ENCODE data around the gene PRKD1.
"Not testable (repeated sequence)": the region's sequence is repeated elsewhere in the genome, so short reads cannot be mapped to it uniquely, and the experiment has no call there.

The PRKD1 gene

DNA sequence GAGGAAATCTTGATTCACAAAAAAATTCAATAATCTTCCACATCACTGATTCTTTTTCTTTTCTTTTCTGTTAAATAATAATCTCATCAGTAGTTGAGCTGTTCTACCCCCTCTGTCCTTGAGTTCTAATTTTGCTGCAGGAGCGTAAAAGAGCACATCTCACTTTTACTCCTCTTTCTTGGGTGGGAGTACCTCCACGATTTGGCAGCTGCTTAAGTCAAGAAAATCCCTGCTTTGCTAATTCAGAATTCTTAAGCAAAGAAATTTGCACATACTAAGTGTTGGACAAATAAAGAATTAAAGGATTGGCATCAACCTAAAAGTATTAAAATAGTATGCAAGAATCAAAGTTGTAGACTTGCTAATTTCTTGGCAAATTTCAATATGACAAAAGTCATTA is 128.8 kb downstream of the PRKD1 start:
- no peak for DNase-seq (ENCODE audit: low read depth)

GRCh38 chr14:29798108-29798663 is 129.5 kb downstream of the PRKD1 start:
- no peak for DNase-seq (ENCODE audit: low read depth)

- DNase-seq (ENCODE audit: low read depth) = no peak
Observed at GRCh38 chr14:29796853-29797252, 130.8 kb downstream of the PRKD1 start.

DNA sequence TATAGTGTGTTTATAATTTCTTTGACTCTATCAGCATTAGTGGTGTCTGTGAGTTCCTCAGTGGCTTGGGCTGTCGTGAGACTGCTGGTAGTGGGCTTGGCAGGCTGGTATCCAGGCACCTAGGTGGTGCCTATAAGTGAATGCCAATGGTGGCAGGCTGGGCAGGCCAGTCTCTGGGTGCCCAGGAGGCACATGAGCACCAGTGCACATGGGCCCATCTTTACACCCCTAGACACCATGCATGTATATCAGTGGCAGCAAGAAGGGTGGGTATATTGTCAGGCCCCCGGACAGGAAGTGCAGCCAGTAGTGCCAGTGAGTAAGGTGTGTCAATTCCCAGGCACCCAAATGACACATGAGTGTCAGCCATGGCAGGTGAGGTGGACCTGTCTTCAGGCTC is 138.2 kb downstream of the PRKD1 start:
- DNase-seq (ENCODE audit: low read depth) = no peak

DNA sequence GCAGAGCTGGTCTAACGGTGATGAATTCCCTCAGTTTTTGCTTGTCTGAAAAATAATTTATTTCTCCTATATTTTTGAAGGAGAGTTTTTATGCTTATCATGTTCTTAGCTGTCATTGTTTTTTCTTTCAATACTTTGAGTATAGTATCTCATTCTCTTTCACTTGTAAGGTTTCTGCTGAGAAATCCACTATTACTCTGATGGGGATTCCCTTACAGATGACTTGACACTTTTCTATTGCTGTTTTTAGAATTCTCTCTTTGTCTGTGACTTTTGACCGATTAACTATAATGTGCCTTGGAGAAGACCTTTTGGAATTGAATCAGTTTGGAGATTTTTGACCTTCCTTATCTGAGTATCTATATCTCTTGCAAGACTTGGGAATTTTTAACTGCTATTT is 139.6 kb downstream of the PRKD1 start:
- no peak for DNase-seq (ENCODE audit: low read depth)

- no peak for DNase-seq (ENCODE audit: low read depth)
Observed at GRCh38 chr14:29783556-29783955, 144.1 kb downstream of the PRKD1 start.

DNA sequence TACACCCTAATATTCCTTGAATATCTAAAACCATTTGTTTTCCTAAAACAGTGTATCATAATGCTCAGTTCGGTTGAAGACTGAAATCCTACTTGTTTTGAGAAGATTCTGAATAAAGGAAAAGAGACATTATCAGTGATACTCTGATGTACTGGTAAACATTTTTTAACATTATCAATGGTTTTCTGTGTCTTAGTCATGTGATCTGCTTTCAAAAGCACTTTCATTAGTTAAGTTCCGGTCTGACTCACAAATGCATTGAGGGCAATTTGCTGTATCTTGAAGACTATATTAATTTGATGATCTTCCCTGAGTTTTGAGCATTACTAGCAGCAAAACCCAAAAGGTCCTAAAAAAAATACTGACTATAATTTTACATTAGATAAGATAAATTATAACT is 145.6 kb downstream of the PRKD1 start:
- DNase-seq (ENCODE audit: low read depth) = no peak

- DNase-seq (ENCODE audit: low read depth) = not testable (repeated sequence)
Observed at GRCh38 chr14:29777142-29777541, 150.5 kb downstream of the PRKD1 start.

- no peak for DNase-seq (ENCODE audit: low read depth)
Observed at GRCh38 chr14:29773990-29774389, 153.7 kb downstream of the PRKD1 start.

DNA sequence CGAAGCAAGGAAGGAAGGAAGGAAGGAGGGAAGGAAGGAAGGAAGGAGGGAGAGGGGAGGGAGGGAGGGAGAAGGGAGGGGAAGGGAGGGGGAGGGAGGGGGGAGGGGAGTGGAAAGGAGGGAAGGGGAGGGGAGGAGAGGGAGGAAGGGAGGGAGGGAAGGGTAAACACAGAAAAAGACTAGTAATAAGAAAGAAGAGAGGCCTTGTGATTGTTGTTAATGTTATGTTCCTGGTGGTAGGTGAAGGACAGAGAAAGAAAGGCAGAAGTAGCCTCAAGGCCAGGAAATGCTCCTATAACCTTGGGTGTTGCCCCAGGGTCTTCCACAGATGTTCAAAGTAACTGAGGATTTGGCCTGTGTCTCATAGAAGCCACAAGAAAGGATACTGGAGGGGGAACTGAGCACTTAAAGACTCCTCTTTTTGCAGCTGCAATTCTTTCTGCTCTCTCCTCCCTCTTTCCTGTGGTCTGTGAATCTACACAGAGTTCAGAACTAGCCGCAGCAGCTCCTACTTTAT is 164.2 kb downstream of the PRKD1 start:
- no peak for DNase-seq (ENCODE audit: low read depth)

DNA sequence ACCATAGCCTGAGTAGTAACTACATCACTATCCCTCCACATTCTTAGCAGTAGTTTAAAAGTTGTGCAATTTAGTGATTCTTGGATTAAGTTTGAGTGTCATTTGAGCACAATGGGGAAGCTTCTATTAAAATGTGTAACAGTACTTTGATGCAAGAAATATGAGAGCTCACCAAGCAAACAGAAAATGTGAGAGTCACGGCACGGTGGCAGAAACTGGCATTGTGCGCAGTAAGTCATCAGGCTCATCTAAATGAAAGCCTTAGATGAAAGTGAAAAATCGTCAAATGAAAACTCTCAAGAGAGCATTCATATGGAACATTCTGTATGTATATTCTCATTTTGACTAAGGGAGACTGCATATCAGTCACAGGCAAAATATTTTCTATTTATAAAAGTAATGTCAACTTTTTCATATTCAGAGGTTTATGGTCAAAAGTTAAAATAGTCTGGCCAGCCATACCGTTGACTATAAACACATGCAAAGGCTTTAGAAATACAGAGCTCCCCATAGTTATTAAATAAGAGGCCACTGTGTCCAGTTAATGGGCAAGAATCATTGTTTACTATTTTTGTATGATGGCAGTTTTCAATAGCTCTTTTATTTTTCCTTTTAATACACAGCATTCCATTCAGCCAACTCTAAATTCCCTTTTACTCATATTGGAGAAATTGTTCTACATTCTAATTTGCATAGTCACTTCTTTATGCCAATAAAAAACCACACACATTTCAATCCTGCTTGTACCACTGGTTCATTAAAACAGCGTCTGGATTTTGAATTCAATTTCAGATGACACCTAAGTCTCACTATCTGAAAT is 167.9 kb downstream of the PRKD1 start:
- no peak for DNase-seq (ENCODE audit: low read depth)

GRCh38 chr14:29757711-29758233 is 169.9 kb downstream of the PRKD1 start:
- no peak for DNase-seq (ENCODE audit: low read depth)

DNA sequence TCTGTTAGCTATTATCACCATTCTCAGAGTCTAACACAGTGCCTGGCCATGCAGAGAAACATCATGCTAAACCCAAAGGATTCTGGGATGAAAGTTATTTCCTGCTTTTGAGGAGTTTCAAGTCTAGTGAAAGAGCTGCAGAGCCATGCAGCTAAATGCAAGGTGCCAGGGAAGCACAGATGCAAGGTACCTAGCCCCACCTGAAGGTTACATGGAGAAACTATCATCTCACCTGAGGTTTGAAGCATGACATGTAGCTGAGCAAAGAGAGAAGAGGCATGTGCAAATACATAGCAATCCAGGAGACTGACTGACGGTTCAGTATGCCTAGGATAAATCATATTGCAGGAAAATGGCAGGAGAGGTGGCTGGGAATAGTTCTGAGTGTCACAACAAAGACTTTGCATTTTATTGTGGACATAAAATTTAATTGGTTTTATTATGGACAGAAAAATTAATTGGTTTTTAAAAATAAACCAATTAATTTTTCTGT is 170.4 kb downstream of the PRKD1 start:
- DNase-seq (ENCODE audit: low read depth) = no peak

GRCh38 chr14:29756019-29756385 is 171.6 kb downstream of the PRKD1 start:
- DNase-seq (ENCODE audit: low read depth) = no peak

DNA sequence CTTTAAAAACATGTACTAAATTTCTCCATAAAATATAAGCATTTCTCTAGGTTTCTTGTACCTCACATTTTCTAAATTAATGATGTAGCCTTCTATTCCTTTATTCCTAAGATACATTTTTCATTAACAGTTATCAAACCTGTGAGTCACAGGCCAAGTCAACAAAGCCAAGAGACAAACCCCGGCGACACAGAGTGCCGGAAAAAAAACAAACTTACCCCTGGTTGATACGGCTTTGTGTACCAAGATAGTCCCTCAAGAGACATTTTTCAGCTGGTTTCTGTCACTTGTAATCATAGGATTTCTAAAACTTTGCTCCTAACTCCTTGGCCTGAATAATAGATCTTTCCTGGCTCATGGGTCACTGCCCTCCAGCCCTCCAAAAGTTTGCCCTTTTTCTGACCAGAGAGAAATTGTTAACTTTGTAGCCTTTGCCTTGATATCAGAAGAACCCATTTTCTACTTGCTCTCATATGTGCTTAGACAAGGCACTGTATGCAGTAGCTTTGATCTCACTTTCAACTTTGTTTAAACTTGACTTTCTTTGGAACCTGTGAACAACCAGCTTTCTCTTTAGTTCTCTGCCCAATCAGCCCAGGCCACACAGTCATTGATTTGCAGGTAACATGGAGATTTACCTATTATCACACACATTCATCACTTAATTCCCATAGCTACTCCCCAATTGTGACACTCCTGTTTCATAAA is 172.2 kb downstream of the PRKD1 start:
- no peak for DNase-seq (ENCODE audit: low read depth)

DNA sequence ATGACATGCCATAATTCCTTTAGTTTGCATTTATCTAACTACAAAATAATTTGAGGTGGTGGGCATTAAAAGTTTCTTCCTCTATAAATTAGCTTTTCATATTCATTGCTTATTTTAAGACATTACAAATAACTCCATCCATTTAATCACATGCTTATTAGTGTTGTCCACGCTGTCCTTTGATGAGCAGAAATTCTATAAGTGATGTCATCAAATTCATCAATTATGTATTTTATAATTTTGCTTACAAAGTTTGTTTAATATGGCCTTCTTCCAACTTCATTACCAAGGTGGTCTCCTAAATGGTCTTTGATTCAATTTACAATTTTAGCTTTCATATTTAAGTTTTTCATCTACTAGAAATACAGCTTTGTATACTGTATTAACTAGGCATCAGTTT is 173.5 kb downstream of the PRKD1 start:
- no peak for DNase-seq (ENCODE audit: low read depth)

DNA sequence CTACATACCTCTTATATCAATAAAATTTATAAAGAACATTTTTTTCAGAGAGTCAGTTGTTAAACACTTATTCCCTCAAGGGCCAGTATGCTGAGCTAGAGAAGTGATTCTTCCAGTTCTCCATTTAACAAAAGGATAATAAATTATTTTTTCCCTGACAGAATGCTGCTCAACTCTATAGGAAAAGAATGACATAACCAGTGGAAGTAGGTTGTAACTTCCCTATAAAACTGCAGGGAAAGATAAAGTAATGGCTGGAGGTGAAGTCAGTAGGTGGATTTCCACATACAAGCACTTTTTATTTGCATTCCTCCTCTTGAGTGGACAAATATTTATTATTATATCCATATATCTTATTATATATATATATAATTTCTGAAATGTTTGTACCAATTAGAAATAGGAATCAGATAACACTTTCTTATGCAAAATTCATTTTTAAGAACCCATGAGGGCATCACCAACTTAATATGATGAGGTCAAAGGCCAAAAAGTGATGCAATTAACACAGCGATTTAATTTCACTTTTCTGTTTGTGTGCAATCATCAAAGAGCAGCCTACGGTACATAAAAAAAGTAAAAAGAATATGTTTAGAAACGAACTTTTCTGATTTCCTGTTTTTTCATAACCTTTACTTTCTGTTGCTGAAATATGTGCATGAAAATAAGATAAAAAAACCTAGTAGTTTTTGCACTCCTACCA is 175.3 kb downstream of the PRKD1 start:
- no peak for DNase-seq (ENCODE audit: low read depth)

- DNase-seq (ENCODE audit: low read depth) = no peak
Observed at GRCh38 chr14:29749829-29750228, 177.8 kb downstream of the PRKD1 start.

- no peak for DNase-seq (ENCODE audit: low read depth)
Observed at GRCh38 chr14:29749327-29749726, 178.3 kb downstream of the PRKD1 start.

- DNase-seq (ENCODE audit: low read depth) = no peak
Observed at GRCh38 chr14:29745863-29746262, 181.8 kb downstream of the PRKD1 start.

DNA sequence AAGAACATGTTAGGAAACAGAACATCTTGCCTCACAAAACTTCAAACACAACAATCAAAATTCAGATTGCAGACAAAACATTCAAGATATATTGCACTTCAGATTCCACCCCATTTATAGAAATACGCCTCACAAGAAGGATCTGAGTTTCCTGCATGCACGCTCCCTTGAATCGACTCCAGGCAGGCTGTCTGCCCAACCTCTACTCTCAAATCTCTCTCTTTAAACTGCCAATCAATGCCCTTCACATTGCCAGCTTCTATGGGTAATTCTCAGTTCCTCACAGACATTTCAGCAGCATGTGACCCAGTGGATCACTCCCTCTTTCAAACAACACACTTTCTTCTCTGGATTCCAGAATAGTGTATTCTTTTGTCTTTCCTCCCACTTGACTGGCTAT is 184.1 kb downstream of the PRKD1 start:
- no peak for DNase-seq (ENCODE audit: low read depth)

DNA sequence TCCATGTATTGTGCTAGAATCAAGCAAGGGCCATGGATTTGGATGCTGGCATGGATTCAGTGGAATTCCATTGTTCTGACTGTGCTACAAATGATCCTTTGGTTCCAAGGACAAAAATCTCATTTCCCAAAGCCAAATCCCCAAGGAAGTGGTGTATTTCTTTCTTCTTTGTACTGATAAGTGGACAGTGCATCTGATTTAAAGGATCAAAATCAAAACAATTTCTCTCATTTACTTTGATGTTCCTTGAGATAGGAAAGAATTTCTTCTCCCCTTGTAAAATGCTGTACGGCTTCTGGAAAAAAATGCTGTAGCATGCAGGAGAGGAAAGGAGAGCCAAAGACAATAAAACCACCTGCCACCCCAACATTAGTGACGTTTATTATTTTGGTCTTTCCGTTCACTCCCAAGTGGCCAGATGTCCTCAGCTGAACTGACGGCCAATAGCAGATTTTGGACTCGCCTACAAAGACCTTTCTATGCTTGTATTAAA is 185.7 kb downstream of the PRKD1 start:
- DNase-seq (ENCODE audit: low read depth) = no peak

All from activated T-cell treated with anti-CD3 and anti-CD28 coated beads for 24 hours (primary cell).